ENCODE measurements around the gene NAT10.

Gene NAT10

GRCh38 chr11:34105957-34106504 lies 602 bp downstream of the NAT10 start:
- DNase-seq (ENCODE audit: low read depth in 2 of 3, low spot score in 1 of 3): no peak

- no peak for DNase-seq (ENCODE audit: low read depth in 2 of 3, low spot score in 1 of 3)
Measured at GRCh38 chr11:34111722-34112270, 6.4 kb downstream of the NAT10 start.

GRCh38 chr11:34114014-34114413 lies 8.6 kb downstream of the NAT10 start:
- DNase-seq (ENCODE audit: low read depth in 2 of 3, low spot score in 1 of 3): no peak

- DNase-seq (ENCODE audit: low read depth in 2 of 3, low spot score in 1 of 3): no peak
Measured at GRCh38 chr11:34114471-34114870, 9.0 kb downstream of the NAT10 start.

GRCh38 chr11:34120651-34121050 lies 15.2 kb downstream of the NAT10 start:
- DNase-seq (ENCODE audit: low read depth in 2 of 3, low spot score in 1 of 3): no peak

- no peak for DNase-seq (ENCODE audit: low read depth in 2 of 3, low spot score in 1 of 3)
Measured at GRCh38 chr11:34124885-34125668, 19.6 kb downstream of the NAT10 start.

GRCh38 chr11:34126959-34127848 lies 21.8 kb downstream of the NAT10 start:
- DNase-seq (ENCODE audit: low read depth in 2 of 3, low spot score in 1 of 3): no peak

GRCh38 chr11:34128824-34129223 lies 23.4 kb downstream of the NAT10 start:
- DNase-seq (ENCODE audit: low read depth in 2 of 3, low spot score in 1 of 3): no peak

- no peak for DNase-seq (ENCODE audit: low read depth in 2 of 3, low spot score in 1 of 3)
Measured at GRCh38 chr11:34132261-34132965, 27.0 kb downstream of the NAT10 start.

GRCh38 chr11:34134765-34135164 lies 29.3 kb downstream of the NAT10 start:
- no peak for DNase-seq (ENCODE audit: low read depth in 2 of 3, low spot score in 1 of 3)

- no peak for DNase-seq (ENCODE audit: low read depth in 2 of 3, low spot score in 1 of 3)
Measured at GRCh38 chr11:34135439-34135838, 30.0 kb downstream of the NAT10 start.

- no peak for DNase-seq (ENCODE audit: low read depth in 2 of 3, low spot score in 1 of 3)
Measured at GRCh38 chr11:34136420-34136819, 31.0 kb downstream of the NAT10 start.

- no peak for DNase-seq (ENCODE audit: low read depth in 2 of 3, low spot score in 1 of 3)
Measured at GRCh38 chr11:34139346-34139745, 33.9 kb downstream of the NAT10 start.

- DNase-seq (ENCODE audit: low read depth in 2 of 3, low spot score in 1 of 3): no peak
Measured at GRCh38 chr11:34140149-34140548, 34.7 kb downstream of the NAT10 start.

GRCh38 chr11:34143048-34143447 lies 37.6 kb downstream of the NAT10 start:
- no peak for DNase-seq (ENCODE audit: low read depth in 2 of 3, low spot score in 1 of 3)

- DNase-seq (ENCODE audit: low read depth in 2 of 3, low spot score in 1 of 3): no peak
Measured at GRCh38 chr11:34145073-34145472, 39.6 kb downstream of the NAT10 start.

- DNase-seq (ENCODE audit: low read depth in 2 of 3, low spot score in 1 of 3): no peak
Measured at GRCh38 chr11:34145847-34146381, 40.5 kb downstream of the NAT10 start.

GRCh38 chr11:34146411-34146810 lies 41.0 kb downstream of the NAT10 start:
- DNase-seq (ENCODE audit: low read depth in 2 of 3, low spot score in 1 of 3): no peak

- DNase-seq (ENCODE audit: low read depth in 2 of 3, low spot score in 1 of 3): no peak
Measured at GRCh38 chr11:34146866-34147265, 41.4 kb downstream of the NAT10 start.

- no peak for DNase-seq (ENCODE audit: low read depth in 2 of 3, low spot score in 1 of 3)
Measured at GRCh38 chr11:34147581-34147980, 42.2 kb downstream of the NAT10 start.

Data from stimulated activated CD4-positive, alpha-beta T cell treated with anti-CD3 and anti-CD28 coated beads, Interleukin-12 subunit alpha, Interleukin-12 subunit beta, amount 100 ng/mL, for 48 hours (primary cell).